H1 (cell line): Measurements from ENCODE around the gene RNU7-1. TPM values are rescaled to one million over a fixed set of nuclear protein-coding genes. Genes with fewer than 3 reads are reported as not detected.

ENCODE experiments used
- CTCF ChIA-PET: fragments of 300-600 bp; sonication (Branson Sonifier 250); formaldehyde crosslinking; loops from one replicate; lab custom pipeline; 2021; ENCODE audit not compliant: partially characterized antibody; lab: Charles Lee
- POLR2A ChIA-PET: fragments of 300-600 bp; sonication (Branson Sonifier 250); formaldehyde crosslinking; loops from one replicate; lab custom pipeline; 2021; ENCODE audit warnings: inconsistent platforms; ENCODE audit not compliant: partially characterized antibody; lab: Charles Lee
- DNase-seq, 2 experiments: peaks; one replicate each; pipeline versions ENCODE4 v3.0.0 to v3.0.0-alpha.2; 2010 to 2022; ENCODE audit warnings: low spot score in 2 of 2, low read depth in 1 of 2, mixed read lengths in 1 of 2
- FAIRE-seq: peaks from 2 replicates; lab custom pipeline; 2011; peaks lifted over from hg19 to GRCh38; lab: Jason Lieb, UNC
- H2AFZ ChIP-seq: 2 replicates; pipeline ENCODE4 v1.8.1; 2012; ENCODE audit warnings: low read length, inconsistent platforms
- H2AK5ac ChIP-seq: 2 replicates; pipeline ENCODE4 v1.6.1; 2013; ENCODE audit warnings: low read depth, low read length
- H2BK120ac ChIP-seq: replicated peaks from 2 replicates; pipeline ENCODE3; 2013; ENCODE audit warnings: low read depth, low read length, inconsistent platforms
- H2BK12ac ChIP-seq: 2 replicates; pipeline ENCODE4 v1.6.1; 2013; ENCODE audit warnings: low read depth, low read length
- H2BK15ac ChIP-seq: 2 replicates; pipeline ENCODE4 v1.6.1; 2013; ENCODE audit warnings: low read length
- H2BK20ac ChIP-seq: 2 replicates; pipeline ENCODE4 v1.6.1; 2013; ENCODE audit warnings: low read length
- H2BK5ac ChIP-seq: 2 replicates; pipeline ENCODE4 v1.6.1; 2013; ENCODE audit warnings: low read depth, low read length
- H3K14ac ChIP-seq: 2 replicates; pipeline ENCODE4 v1.6.1; 2013; ENCODE audit warnings: inconsistent platforms; ENCODE audit not compliant: insufficient read length
- H3K18ac ChIP-seq: 2 replicates; pipeline ENCODE4 v1.6.1; 2013; ENCODE audit warnings: low read length; ENCODE audit errors: extremely low read depth
- H3K23ac ChIP-seq: 2 replicates; pipeline ENCODE4 v1.6.1; 2013; ENCODE audit warnings: inconsistent platforms; ENCODE audit not compliant: insufficient read length
- H3K23me2 ChIP-seq: 2 replicates; pipeline ENCODE4 v1.6.1; 2013; ENCODE audit warnings: low read depth, low read length
- H3K27ac ChIP-seq: 2 replicates; pipeline ENCODE4 v1.6.1; 2011; ENCODE audit warnings: low read depth, low read length, inconsistent platforms
- H3K27me3 ChIP-seq, 4 experiments: replicated peaks in 1 of 4; 1 replicate in 1 of 4; 2 replicates in 3 of 4; pipeline versions ENCODE4 v1.6.1 to v1.8.1; 2011 to 2013; ENCODE audit warnings: low read length in 3 of 4, mild to moderate bottlenecking in 3 of 4, inconsistent platforms in 2 of 4, mixed read lengths in 2 of 4, moderate library complexity in 1 of 4; ENCODE audit not compliant: control insufficient read depth in 3 of 4, insufficient read depth in 3 of 4; ENCODE audit errors: extremely low read depth in 1 of 4
- H3K36me3 ChIP-seq, 4 experiments: 2 replicates each; pipeline versions ENCODE4 v1.6.1 to v1.8.1; 2011 to 2013; ENCODE audit warnings: mild to moderate bottlenecking in 4 of 4, low read length in 3 of 4, moderate library complexity in 2 of 4, control low read depth in 1 of 4, inconsistent platforms in 1 of 4; ENCODE audit not compliant: insufficient read depth in 4 of 4, control insufficient read depth in 2 of 4
- H3K4ac ChIP-seq: replicated peaks from 2 replicates; pipeline ENCODE3; 2013; ENCODE audit warnings: low read length, low read depth, mixed read lengths, inconsistent platforms; ENCODE audit not compliant: insufficient read length
- H3K4me1 ChIP-seq, 4 experiments: replicated peaks in 1 of 4; 1 replicate in 1 of 4; 2 replicates in 3 of 4; pipeline versions ENCODE4 v1.6.1 to v1.8.1; 2011 to 2013; ENCODE audit warnings: low read length in 3 of 4, inconsistent platforms in 2 of 4, mixed read lengths in 1 of 4; ENCODE audit not compliant: insufficient read depth in 4 of 4, control insufficient read depth in 3 of 4
- H3K4me2 ChIP-seq, 2 experiments: 2 replicates each; pipeline versions ENCODE4 v1.6.1 to v1.8.1; 2011 to 2013; ENCODE audit warnings: low read depth in 2 of 2, low read length in 2 of 2, control low read depth in 1 of 2, inconsistent platforms in 1 of 2, mild to moderate bottlenecking in 1 of 2; ENCODE audit not compliant: insufficient read depth in 1 of 2
- H3K4me3 ChIP-seq, 4 experiments: fragments of 200-600, 300-600 bp in 1 of 4; sonication (generic), shearing (Covaris generic), sonication (Bioruptor Twin) in 1 of 4; 2 replicates each; pipeline versions ENCODE4 v1.5.1 to v1.8.1; 2011 to 2016; ENCODE audit warnings: low read length in 4 of 4, low read depth in 3 of 4, control low read depth in 2 of 4, inconsistent platforms in 2 of 4, mild to moderate bottlenecking in 2 of 4, mixed read lengths in 1 of 4, moderate library complexity in 1 of 4; ENCODE audit not compliant: insufficient read depth in 2 of 4; ENCODE audit errors: extremely low read depth in 1 of 4
- H3K56ac ChIP-seq: replicated peaks from 2 replicates; pipeline ENCODE3; 2013; ENCODE audit warnings: low read depth, mild to moderate bottlenecking, mixed read lengths, low read length, inconsistent platforms; ENCODE audit not compliant: insufficient read length
- H3K79me1 ChIP-seq: 2 replicates; pipeline ENCODE4 v1.6.1; 2013; ENCODE audit warnings: low read depth, low read length, control low read depth
- H3K79me2 ChIP-seq, 2 experiments: 2 replicates each; pipeline versions ENCODE4 v1.6.1 to v1.8.1; 2012 to 2013; ENCODE audit warnings: low read length in 2 of 2, mild to moderate bottlenecking in 2 of 2, inconsistent platforms in 1 of 2; ENCODE audit not compliant: insufficient read depth in 2 of 2, control insufficient read depth in 1 of 2
- H3K9ac ChIP-seq, 4 experiments: replicated peaks in 1 of 4; 1 replicate in 1 of 4; 2 replicates in 3 of 4; pipeline versions ENCODE4 v1.6.1 to v1.8.1; 2011 to 2013; ENCODE audit warnings: low read depth in 3 of 4, low read length in 3 of 4, control low read depth in 2 of 4, mild to moderate bottlenecking in 2 of 4, moderate library complexity in 2 of 4, inconsistent platforms in 1 of 4; ENCODE audit errors: extremely low read depth in 1 of 4
- H3K9me3 ChIP-seq, 2 experiments: 2 replicates each; pipeline versions ENCODE4 v1.6.1 to v1.8.1; 2012 to 2013; ENCODE audit warnings: mild to moderate bottlenecking in 2 of 2, moderate library complexity in 2 of 2, control low read depth in 1 of 2, inconsistent platforms in 1 of 2, low read depth in 1 of 2, low read length in 1 of 2, mixed read lengths in 1 of 2; ENCODE audit not compliant: insufficient read depth in 2 of 2
- H4K20me1 ChIP-seq, 2 experiments: replicated peaks in 1 of 2; 2 replicates each; pipeline versions ENCODE3 to v1.8.1; 2011 to 2013; ENCODE audit warnings: inconsistent platforms in 2 of 2, low read length in 2 of 2, mild to moderate bottlenecking in 1 of 2; ENCODE audit not compliant: insufficient read depth in 2 of 2, control insufficient read depth in 1 of 2
- H4K5ac ChIP-seq: 2 replicates; pipeline ENCODE4 v1.6.1; 2013; ENCODE audit warnings: low read length, low read depth, mixed read lengths, inconsistent platforms; ENCODE audit not compliant: insufficient read length
- H4K8ac ChIP-seq: 2 replicates; pipeline ENCODE4 v1.8.0; 2013; ENCODE audit warnings: mild to moderate bottlenecking, moderate library complexity, low read length, inconsistent platforms; ENCODE audit not compliant: insufficient read depth; ENCODE audit errors: extremely low read depth
- H4K91ac ChIP-seq: replicated peaks from 2 replicates; pipeline ENCODE3; 2013; ENCODE audit warnings: low read length, mixed read lengths, inconsistent platforms; ENCODE audit not compliant: insufficient read length
- WGBS, 2 experiments: shearing (Covaris generic) in 1 of 2; methylation state at CpG; one replicate each; pipeline versions ENCODE4 v1.1.6 to v1.1.7; 2013 to 2015; ENCODE audit warnings: low lambda C conversion rate in 2 of 2, mixed read lengths in 2 of 2, inconsistent platforms in 1 of 2, low coverage in 1 of 2, missing lambda C conversion rate in 1 of 2; ENCODE audit not compliant: insufficient replicate concordance in 2 of 2, insufficient coverage in 1 of 2, insufficient read length in 1 of 2; ENCODE audit errors: extremely low coverage in 1 of 2, missing lambda C conversion rate in 1 of 2; 5-methylcytosine and 5-hydroxymethylcytosine counted together
- polyA plus RNA-seq, 7 experiments: library from polyadenylated mRNA; depleted of rRNA in 3 of 7; stranded (reverse) in 5 of 7; unstranded in 2 of 7; fragments of >200 nt in 5 of 7; fragments of 200-250 nt in 2 of 7; gene quantifications; 1 replicate in 5 of 7; 2 replicates in 1 of 7; 4 replicates in 1 of 7; pipeline versions ENCODE4 v1.2.1 to v1.2.3, GENCODE V29; 2011 to 2013; ENCODE audit warnings: missing spikeins in 2 of 7, mixed read lengths in 2 of 7
- total RNA-seq: library from RNA; stranded (reverse); fragmentation: NEBNext Ultra II Directional; extraction: Animal tissue kit (Norgen Biotek cat#: 25700); gene quantifications from 2 replicates; pipeline ENCODE4 v1.2.1, GENCODE V29; 2021

Gene RNU7-1
- total and polyA plus RNA-seq, 2 of the 8 experiments (the other 6 are each of a cell fraction or from before 2014, with no cell fraction given) = not detected

- Histone ChIP-seq H2BK20ac (no peak overlapping the region), H4K91ac (peak overlapping the region; percentile 72), H3K36me3 (peaks cover 33 to 51% (median 44%) of the 10 kb centered on the region in 4 experiments), H3K79me1 (peaks cover 7% of the 10 kb centered on the region; the same call in 1 of the 2 replicates), H3K23me2 (peaks cover 4% of the 10 kb centered on the region), H3K79me2 (peaks cover 14 to 47% of the 10 kb centered on the region in 2 experiments), H3K56ac (peak overlapping the region; percentile 24), H3K4ac (peak overlapping the region; percentile 0), H3K14ac (peak overlapping the region; percentile 2), H3K4me1 (peaks cover 0 to 13% (median 3%) of the 10 kb centered on the region in 4 experiments; a peak in 5 of 7 replicates), H4K5ac (peak overlapping the region; percentile 34), H3K4me2 (peak overlapping the region; percentile 76 to 100), H3K27ac (peak overlapping the region; percentile 86), H3K18ac (peak overlapping the region; percentile 85), H3K23ac (no peak overlapping the region), H4K8ac (peak overlapping the region; percentile 92; the same call in 1 of the 2 replicates), H4K20me1 (peaks cover 2 to 6% of the 10 kb centered on the region in 2 experiments), H2BK5ac (peak overlapping the region; percentile 67), H2BK12ac (peak overlapping the region; percentile 72), H3K9ac (peak overlapping the region; percentile 70 to 98 (median 92)), H3K9me3 (no peaks in the 10 kb centered on the region), H2AK5ac (peak overlapping the region; percentile 76), H3K27me3 (no peaks in the 10 kb centered on the region), H2BK120ac (peak overlapping the region; percentile 3), H2BK15ac (no peak overlapping the region), H3K4me3 (peak overlapping the region; percentile 91 to 100 (median 100)), H2AFZ (no peak overlapping the region)
- 3% methylated on average over 24 of the region's 31 CpGs; no CpG with 5 or more reads in 1 of the 2 experiments for WGBS, 2 experiments
- CTCF ChIA-PET = interaction anchor here (1.2 to 2.4 kb wide), 5 partner anchors 10 to 53 kb away, joined by 3 to 9 read pairs (median 3); no protein-coding TSS in a partner anchor
- POLR2A ChIA-PET = interaction anchor here (0.7 to 30.5 kb wide), 4 partner anchors 8 to 118 kb away, joined by 3 to 1596 read pairs (median 14); partner anchors contain the start of genes ATN1, C12orf57, PTPN6 and RNU7-1
- FAIRE-seq (no peak), DNase-seq (no peak)
These were observed 26.5 kb downstream of the RNU7-1 start for GRCh38 chr12:6970096-6970527.
